ENCODE data around the gene SMOC2.

DNA sequence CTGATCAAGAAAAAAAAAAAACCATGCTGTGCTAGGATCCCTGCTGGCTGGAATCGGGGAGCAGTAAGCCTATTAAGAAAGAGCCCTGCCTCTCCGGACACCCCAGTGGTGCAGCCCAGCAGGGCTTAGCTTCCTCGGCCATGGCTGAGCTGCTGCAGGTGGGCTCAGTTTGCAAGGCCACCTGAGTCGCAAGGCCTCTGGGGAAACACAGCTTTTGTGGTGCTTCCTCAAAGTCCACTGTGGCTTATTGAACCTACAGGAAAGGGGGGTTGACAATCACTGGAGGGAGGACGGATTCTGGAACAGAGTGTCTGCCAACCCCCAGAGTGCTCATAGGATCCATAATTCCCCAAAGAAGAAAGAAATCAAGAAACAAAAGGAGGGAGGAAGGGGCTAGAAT is 240.8 kb downstream of the SMOC2 start:
- TF ChIP-seq POLR2AphosphoS5 (IDR thresholded peaks at IDR 0.05; ENCODE audit: borderline replicate concordance, low read depth, low read length) (no peak), EZH2 (IDR thresholded peaks at IDR 0.05) (no peak), FOXP2 (optimal IDR thresholded peaks at IDR 0.05; ENCODE audit: control extremely low read depth, extremely low read length, insufficient read depth) (no peak)
